ENCODE data around the gene TSPEAR.

DNA sequence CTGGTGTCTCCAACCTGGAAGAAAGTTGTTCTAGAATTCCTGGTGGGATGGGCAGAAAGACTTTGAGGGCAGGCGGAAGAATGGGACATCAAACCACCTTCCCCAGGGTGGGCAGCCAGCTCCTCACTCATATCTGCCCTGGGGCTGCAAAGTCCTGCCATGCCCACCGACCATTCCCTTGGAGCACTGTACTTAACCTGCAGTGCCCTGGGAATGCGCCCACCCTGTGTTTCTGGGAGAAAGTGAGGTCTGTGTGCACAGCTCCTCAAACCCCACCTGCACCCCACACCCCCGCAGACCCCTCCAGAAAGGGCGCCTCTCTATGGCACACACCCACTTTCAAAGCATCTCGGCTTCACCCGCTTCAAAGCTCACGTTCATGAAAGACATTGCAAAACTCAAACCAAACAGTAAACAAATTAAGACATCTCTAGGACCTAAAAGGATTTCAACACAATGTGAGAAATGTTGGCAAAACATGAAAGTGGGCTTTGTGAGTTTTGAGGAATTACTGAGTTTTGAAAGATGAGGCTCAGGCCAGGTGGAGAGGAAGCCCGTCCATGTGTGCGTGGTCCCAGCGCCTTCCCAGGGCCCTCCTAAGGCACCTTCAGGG is 196.5 kb downstream of the TSPEAR start:
- TF ChIP-seq POLR2AphosphoS5 (IDR thresholded peaks at IDR 0.05; ENCODE audit: low read depth, low read length): no peak
- TF ChIP-seq, protein P1, sequence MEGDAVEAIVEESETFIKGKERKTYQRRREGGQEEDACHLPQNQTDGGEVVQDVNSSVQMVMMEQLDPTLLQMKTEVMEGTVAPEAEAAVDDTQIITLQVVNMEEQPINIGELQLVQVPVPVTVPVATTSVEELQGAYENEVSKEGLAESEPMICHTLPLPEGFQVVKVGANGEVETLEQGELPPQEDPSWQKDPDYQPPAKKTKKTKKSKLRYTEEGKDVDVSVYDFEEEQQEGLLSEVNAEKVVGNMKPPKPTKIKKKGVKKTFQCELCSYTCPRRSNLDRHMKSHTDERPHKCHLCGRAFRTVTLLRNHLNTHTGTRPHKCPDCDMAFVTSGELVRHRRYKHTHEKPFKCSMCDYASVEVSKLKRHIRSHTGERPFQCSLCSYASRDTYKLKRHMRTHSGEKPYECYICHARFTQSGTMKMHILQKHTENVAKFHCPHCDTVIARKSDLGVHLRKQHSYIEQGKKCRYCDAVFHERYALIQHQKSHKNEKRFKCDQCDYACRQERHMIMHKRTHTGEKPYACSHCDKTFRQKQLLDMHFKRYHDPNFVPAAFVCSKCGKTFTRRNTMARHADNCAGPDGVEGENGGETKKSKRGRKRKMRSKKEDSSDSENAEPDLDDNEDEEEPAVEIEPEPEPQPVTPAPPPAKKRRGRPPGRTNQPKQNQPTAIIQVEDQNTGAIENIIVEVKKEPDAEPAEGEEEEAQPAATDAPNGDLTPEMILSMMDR (IDR thresholded peaks at IDR 0.05): no peak
- no peak for TF ChIP-seq TCF7L2 (IDR thresholded peaks at IDR 0.05; ENCODE audit: low read depth, low read length)
- TF ChIP-seq, protein P2, sequence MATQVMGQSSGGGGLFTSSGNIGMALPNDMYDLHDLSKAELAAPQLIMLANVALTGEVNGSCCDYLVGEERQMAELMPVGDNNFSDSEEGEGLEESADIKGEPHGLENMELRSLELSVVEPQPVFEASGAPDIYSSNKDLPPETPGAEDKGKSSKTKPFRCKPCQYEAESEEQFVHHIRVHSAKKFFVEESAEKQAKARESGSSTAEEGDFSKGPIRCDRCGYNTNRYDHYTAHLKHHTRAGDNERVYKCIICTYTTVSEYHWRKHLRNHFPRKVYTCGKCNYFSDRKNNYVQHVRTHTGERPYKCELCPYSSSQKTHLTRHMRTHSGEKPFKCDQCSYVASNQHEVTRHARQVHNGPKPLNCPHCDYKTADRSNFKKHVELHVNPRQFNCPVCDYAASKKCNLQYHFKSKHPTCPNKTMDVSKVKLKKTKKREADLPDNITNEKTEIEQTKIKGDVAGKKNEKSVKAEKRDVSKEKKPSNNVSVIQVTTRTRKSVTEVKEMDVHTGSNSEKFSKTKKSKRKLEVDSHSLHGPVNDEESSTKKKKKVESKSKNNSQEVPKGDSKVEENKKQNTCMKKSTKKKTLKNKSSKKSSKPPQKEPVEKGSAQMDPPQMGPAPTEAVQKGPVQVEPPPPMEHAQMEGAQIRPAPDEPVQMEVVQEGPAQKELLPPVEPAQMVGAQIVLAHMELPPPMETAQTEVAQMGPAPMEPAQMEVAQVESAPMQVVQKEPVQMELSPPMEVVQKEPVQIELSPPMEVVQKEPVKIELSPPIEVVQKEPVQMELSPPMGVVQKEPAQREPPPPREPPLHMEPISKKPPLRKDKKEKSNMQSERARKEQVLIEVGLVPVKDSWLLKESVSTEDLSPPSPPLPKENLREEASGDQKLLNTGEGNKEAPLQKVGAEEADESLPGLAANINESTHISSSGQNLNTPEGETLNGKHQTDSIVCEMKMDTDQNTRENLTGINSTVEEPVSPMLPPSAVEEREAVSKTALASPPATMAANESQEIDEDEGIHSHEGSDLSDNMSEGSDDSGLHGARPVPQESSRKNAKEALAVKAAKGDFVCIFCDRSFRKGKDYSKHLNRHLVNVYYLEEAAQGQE (IDR thresholded peaks at IDR 0.05; ENCODE audit: insufficient read depth in 1 of 2, low read depth in 2 of 2, low read length in 1 of 2): no peak
